ENCODE results near the gene MAGEA4.

DNA sequence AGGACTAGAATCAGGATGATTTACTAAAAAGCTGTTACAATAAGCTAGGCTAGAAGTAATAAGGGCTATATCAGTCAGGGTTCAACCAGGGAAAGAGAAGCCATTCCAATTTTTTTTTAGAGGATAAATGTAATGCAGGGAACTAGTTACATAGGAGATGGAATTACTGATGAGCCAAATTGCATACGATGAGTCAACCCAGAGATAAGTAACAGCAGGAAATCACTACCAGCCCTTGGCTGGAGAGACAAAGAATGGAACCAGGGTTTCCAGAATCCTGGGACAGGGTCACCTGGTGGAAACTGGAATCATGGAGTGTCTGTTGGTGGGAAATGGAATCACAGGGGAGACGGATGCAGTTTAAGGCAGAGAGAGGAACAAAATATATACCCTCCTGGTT lies 13.1 kb upstream of the MAGEA4 start:
- no peak for TF ChIP-seq POLR2A (IDR thresholded peaks at IDR 0.05)
- TF ChIP-seq, protein P1, sequence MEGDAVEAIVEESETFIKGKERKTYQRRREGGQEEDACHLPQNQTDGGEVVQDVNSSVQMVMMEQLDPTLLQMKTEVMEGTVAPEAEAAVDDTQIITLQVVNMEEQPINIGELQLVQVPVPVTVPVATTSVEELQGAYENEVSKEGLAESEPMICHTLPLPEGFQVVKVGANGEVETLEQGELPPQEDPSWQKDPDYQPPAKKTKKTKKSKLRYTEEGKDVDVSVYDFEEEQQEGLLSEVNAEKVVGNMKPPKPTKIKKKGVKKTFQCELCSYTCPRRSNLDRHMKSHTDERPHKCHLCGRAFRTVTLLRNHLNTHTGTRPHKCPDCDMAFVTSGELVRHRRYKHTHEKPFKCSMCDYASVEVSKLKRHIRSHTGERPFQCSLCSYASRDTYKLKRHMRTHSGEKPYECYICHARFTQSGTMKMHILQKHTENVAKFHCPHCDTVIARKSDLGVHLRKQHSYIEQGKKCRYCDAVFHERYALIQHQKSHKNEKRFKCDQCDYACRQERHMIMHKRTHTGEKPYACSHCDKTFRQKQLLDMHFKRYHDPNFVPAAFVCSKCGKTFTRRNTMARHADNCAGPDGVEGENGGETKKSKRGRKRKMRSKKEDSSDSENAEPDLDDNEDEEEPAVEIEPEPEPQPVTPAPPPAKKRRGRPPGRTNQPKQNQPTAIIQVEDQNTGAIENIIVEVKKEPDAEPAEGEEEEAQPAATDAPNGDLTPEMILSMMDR (IDR thresholded peaks at IDR 0.05) = no peak

Data from transverse colon (tissue), 3 donors.